NCI-H2227 treated with DMSO at 0.1 percent for 48 hours (cell line): ENCODE data around the gene KIRREL1.

ENCODE experiments used
- DNase-seq: peaks from one replicate; lab custom pipeline; 2025; lab: John Stamatoyannopoulos, UW

KIRREL1 gene

DNA sequence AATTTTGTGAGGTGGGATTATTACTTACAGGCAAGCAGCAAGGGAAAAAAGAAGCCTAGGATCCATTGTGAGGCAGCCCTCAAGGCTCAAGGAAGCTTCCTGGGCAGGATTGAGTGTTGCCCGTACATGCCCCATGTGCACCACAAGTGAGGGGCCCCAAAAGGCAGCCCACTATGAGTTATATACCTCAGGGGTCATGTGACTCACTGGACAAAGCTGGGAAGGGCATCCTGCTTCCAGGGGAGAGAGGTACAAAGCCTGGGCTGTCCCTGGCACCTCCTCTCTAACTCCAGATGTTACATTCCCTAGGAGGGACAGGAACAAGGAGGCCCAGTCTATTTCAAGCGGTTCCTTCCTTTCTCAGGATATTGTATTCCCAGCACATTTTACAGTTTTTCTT, 153.3 kb downstream of the KIRREL1 start:
- DNase-seq, result no peak

DNA sequence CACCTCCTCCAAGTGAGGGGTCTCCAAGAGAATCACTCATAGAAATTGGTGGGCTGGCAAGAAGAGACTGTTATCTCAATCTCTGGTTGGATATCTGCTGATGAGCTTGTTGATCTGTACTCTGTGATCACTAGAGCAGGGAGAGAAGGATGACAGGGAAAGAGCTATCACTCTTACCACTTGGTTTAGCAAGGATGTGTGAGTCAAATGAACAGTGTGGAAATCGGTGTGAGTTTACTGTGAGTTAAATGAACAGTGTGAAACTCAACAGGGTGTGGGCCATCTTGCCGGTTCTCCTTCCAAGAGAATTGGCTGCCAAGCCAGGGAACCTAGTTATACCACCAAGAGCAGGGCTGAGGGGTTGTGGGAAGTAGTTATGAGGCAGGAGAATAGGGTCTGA, 154.0 kb downstream of the KIRREL1 start:
- no peak for DNase-seq

DNA sequence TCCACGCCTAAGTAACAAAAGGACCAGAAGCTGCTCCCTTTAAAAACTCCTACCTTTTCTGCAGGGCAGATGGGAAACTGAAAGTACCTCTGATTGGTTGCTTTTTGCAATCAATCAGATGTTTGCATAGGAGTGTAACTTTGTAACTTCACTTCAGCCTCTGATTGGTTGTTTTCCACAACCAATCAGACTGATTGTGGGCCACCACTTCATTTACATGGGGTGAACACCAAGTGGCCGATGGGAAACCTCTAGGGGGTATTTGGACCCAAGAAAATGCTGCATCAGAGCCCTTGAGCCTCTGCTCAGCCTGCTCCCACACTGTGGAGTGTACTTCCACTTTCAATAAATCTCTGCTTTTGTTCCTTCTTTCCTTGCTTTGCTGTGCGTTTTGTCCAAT, 154.4 kb downstream of the KIRREL1 start:
- DNase-seq, result no peak

DNA sequence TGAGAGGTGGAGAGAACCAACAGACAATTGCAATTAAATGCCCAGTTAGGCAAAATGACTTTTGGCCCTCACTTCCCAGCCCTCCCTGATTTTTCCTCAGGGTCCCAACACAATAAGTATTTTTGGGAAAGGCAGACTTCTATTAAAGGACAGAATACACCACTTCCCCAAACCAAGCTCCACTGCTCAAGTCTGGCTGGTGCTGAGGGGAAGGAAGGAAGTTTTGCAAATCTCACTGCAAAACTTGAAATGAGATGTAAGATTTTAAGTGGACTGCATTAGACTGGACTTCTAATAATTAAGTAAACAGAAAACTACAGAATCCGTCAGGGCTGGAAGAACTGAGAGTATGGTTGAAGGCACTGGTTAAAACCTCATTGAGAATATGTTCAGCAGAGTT, 155.0 kb downstream of the KIRREL1 start:
- DNase-seq, result no peak

GRCh38 chr1:158149175-158149574, 155.7 kb downstream of the KIRREL1 start:
- no peak for DNase-seq
